C4-2B (cell line): Measurements from ENCODE around the gene KDM6B.
A peak's percentile ranks its signal among the peaks of the same experiment; 100 is the strongest.

Source experiments
- H3K27ac ChIP-seq: fragments of 450-650 bp; 2 replicates; pipeline ENCODE4 v1.5.1; 2017
- ZFX ChIP-seq: fragments of 450-650 bp; IDR thresholded peaks from 2 replicates; pipeline ENCODE4 v1.6.1; 2017
- TF ChIP-seq, protein P1 (sequence below): fragments of 450-650 bp; conservative IDR thresholded peaks from 2 replicates; pipeline ENCODE4 v1.5.1; 2017; ENCODE audit warnings: mild to moderate bottlenecking

KDM6B gene

DNA sequence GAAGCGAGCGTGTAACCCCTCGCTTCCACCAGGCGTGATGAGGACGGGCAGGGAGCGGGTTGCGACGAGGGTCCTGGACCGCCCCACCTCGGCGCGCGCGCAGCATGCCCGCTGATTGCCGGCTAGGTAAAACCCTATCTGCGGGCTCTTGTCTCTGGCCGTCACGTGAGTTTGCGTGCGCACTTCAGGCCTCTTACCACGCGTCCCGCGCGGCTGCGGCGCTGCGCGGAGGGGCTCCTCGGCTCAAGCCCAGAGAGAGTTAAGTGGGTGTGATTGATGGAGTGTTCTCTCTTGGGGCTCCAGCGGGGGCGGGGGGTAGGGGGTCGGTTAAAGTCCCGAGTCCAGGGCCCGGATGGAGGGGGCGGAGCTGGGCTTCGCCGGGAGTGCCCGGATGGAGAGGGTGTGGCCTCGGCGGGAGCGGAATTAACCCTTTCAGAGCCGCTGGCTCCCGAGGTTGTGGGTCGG is 7.9 kb downstream of the KDM6B start:
- TF ChIP-seq, protein P1, sequence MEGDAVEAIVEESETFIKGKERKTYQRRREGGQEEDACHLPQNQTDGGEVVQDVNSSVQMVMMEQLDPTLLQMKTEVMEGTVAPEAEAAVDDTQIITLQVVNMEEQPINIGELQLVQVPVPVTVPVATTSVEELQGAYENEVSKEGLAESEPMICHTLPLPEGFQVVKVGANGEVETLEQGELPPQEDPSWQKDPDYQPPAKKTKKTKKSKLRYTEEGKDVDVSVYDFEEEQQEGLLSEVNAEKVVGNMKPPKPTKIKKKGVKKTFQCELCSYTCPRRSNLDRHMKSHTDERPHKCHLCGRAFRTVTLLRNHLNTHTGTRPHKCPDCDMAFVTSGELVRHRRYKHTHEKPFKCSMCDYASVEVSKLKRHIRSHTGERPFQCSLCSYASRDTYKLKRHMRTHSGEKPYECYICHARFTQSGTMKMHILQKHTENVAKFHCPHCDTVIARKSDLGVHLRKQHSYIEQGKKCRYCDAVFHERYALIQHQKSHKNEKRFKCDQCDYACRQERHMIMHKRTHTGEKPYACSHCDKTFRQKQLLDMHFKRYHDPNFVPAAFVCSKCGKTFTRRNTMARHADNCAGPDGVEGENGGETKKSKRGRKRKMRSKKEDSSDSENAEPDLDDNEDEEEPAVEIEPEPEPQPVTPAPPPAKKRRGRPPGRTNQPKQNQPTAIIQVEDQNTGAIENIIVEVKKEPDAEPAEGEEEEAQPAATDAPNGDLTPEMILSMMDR: no peak
- 0 out of 2 replicates have a peak, but pooled peaks have one; percentile 8 for TF ChIP-seq ZFX
- peak overlapping the region; percentile 95 for H3K27ac ChIP-seq

DNA sequence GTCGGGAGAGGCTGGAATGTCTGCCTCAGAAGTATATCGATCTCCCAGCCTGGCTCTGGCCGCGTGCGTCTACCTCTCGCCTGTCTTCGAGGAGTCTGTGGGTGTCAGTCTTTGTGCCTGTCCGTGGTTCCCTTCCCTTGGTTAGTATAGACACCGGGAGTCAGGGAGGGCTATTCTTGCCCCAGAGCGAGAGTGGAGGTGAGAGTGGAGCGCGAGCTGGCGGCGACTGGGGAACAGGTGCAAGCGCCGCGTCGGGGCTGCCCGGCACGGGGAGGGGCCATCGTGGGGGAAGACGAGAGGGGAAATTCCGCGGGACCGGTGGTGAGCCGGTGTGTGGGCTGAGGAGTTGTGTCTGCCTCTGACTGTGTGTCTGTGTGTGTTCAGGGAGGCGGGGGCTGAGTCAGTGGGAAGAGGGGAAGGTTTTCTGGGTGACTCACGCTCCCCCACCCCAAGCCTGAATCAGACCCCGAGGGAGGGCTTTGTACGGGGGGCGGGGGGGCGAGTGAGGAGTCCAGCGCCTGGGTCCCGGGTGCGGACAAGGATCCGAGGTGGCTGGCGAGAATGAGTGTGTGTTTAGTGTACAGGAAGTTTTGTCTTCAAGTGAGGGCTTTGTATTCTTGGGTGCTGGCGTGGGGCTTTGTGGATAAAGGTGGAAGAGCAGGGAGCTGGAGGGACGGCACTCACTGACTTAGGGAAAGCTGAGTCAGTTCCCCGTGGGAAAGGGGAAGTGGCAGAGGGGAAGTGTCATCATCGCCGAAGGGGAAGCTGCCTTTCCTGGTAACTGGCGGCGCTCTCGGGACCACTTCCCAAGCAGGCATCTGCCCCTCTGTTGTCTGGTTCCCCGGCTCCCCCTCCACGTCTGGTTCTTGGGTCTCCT is 8.6 kb downstream of the KDM6B start:
- peak overlapping the region; percentile 95 for H3K27ac ChIP-seq
- TF ChIP-seq, protein P1: no peak
- TF ChIP-seq ZFX: no peak

DNA sequence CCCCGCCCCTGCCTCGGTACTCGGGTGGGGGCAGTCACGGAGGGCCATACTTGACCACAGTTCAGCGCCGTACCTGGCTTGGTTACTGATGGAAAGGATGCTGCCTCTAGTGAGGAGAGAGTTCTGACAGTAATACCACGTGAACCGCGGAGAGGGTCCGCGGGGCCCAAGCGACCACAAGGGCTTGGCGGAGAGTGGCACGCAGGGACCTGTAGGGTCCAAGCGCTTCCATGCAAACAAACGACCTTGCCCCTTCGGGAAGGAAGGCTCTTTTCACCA is 9.2 kb downstream of the KDM6B start:
- TF ChIP-seq, protein P1: no peak
- TF ChIP-seq ZFX: no peak
- peak overlapping the region; percentile 95 for H3K27ac ChIP-seq

DNA sequence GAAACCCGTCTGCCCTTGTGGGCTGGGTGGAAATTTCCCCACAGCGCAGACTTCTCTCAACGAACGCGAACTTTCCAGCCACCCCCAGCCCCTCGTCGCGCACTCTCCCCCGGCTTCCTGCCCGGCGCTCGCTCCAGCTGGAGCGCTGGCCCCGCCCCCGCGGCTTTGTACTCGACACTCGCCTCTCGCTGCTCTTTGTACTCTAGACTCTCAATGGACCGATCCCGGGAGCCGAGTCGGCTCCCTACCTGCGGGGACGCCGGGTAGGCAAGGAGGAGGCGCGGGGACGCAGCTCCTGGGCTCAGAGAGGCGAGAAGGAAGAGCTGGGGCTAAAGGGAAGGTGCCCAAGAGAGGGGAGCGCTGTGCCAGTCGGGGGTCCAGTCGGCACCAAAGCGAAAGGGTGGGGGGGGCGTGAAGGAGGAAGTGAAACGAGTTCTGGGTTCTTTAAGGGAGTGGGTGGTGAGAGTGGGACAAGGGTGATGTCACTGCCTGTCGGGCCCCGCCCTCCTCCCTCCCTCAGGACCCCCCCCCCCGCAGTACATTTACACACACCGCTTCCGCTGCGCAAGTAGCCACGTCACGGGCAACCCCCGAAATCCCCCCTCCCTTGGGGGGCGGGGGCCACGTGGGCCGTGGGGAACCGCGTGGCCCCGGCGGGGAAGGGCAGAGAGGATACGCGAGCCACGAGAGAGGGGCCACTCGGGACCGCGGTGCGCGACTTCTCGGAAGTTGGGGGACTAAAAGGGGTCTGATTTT is 9.7 kb downstream of the KDM6B start:
- peak overlapping the region; percentile 95 for H3K27ac ChIP-seq
- no peak for TF ChIP-seq ZFX
- TF ChIP-seq, protein P1: no peak

DNA sequence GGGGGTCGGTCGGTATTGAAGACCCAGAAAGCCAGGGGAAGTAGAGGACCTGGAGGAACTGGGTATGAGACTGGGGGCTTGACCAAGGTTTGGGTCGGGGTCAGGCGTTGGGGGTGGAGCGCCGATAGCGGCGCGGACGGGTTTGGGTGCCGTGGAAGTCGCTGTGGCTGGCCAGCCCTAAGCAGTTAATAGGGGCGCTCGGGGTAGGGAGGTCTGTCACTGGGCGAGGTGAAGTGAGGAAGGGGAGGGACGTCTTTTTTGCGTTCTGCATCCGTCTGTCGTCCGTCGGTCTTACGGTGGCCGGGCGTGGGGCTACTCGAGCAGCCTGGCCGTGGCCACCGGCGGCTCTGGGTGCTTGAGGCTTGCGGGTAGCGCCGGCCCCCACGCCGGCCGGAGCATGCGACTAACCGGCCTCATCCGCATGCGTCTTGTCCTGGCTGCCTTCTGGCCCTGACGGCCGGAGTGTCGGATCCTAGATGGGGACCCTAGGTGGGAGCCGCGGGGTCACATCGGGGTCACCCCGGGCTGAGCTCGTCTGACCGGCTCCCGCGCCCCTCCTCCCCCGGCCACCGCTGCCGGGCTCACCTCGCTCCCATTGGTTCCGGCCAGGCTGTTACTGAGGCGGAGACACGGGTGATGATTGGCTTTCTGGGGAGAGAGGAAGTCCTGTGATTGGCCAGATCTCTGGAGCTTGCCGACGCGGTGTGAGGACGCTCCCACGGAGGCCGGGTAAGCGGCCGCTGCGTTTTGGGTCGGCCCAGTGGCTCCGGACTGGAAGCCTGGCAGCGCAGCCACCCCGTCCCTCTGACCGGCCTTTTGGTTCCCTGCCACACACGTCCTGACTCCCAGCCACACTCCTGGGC is 10.5 kb downstream of the KDM6B start:
- TF ChIP-seq ZFX: no peak
- TF ChIP-seq, protein P1: no peak
- H3K27ac ChIP-seq: peak overlapping the region; percentile 95

GRCh38 chr17:7845359-7846062 is 11.5 kb downstream of the KDM6B start:
- peak overlapping the region; percentile 95 for H3K27ac ChIP-seq
- TF ChIP-seq, protein P1: no peak
- TF ChIP-seq ZFX: no peak
